HK-2 (cell line): ENCODE data around the gene FLT1.

Experiments
- DNase-seq: peaks from one replicate; pipeline ENCODE4 v3.0.0-alpha.2; 2018; ENCODE audit not compliant: unreplicated experiment

The FLT1 gene

GRCh38 chr13:28318496-28318895 lies 176.4 kb downstream of the FLT1 start:
- no peak for DNase-seq

- no peak for DNase-seq
Observed at GRCh38 chr13:28316836-28317235, 178.1 kb downstream of the FLT1 start.

- DNase-seq = no peak
Observed at GRCh38 chr13:28316129-28316528, 178.8 kb downstream of the FLT1 start.

GRCh38 chr13:28314879-28315278 lies 180.0 kb downstream of the FLT1 start:
- no peak for DNase-seq

- no peak for DNase-seq
Observed at GRCh38 chr13:28313579-28313978, 181.3 kb downstream of the FLT1 start.

GRCh38 chr13:28306325-28306724 lies 188.6 kb downstream of the FLT1 start:
- DNase-seq = no peak

GRCh38 chr13:28301839-28302238 lies 193.1 kb downstream of the FLT1 start:
- DNase-seq = no peak

GRCh38 chr13:28299916-28300315 lies 195.0 kb downstream of the FLT1 start:
- DNase-seq = no peak

GRCh38 chr13:28297341-28297740 lies 197.6 kb downstream of the FLT1 start:
- no peak for DNase-seq

- DNase-seq = no peak
Observed at GRCh38 chr13:28286263-28286662, 208.7 kb downstream of the FLT1 start.

GRCh38 chr13:28283600-28283999 lies 211.3 kb downstream of the FLT1 start:
- no peak for DNase-seq

GRCh38 chr13:28282451-28282850 lies 212.5 kb downstream of the FLT1 start:
- DNase-seq = peak; percentile 31

- DNase-seq = no peak
Observed at GRCh38 chr13:28273919-28274318, 221.0 kb downstream of the FLT1 start.

GRCh38 chr13:28271056-28271840 lies 223.7 kb downstream of the FLT1 start:
- no peak for DNase-seq

- DNase-seq = no peak
Observed at GRCh38 chr13:28268800-28269223, 226.1 kb downstream of the FLT1 start.

- no peak for DNase-seq
Observed at GRCh38 chr13:28267497-28267896, 227.4 kb downstream of the FLT1 start.

GRCh38 chr13:28258417-28258816 lies 236.5 kb downstream of the FLT1 start:
- no peak for DNase-seq

GRCh38 chr13:28257305-28257704 lies 237.6 kb downstream of the FLT1 start:
- no peak for DNase-seq

GRCh38 chr13:28252547-28252946 lies 242.4 kb downstream of the FLT1 start:
- no peak for DNase-seq

GRCh38 chr13:28251466-28251865 lies 243.5 kb downstream of the FLT1 start:
- DNase-seq = no peak

- no peak for DNase-seq
Observed at GRCh38 chr13:28250542-28250941, 244.4 kb downstream of the FLT1 start.
